DMS79 treated with DMSO at 0.1 percent for 48 hours (cell line): Measurements from ENCODE around the gene ADGRD1.
"Not testable (repeated sequence)": the region's sequence is repeated elsewhere in the genome, so short reads cannot be mapped to it uniquely, and the experiment has no call there.

Source experiments
- DNase-seq: peaks from one replicate; lab custom pipeline; 2025; lab: John Stamatoyannopoulos, UW

ADGRD1 gene

DNA sequence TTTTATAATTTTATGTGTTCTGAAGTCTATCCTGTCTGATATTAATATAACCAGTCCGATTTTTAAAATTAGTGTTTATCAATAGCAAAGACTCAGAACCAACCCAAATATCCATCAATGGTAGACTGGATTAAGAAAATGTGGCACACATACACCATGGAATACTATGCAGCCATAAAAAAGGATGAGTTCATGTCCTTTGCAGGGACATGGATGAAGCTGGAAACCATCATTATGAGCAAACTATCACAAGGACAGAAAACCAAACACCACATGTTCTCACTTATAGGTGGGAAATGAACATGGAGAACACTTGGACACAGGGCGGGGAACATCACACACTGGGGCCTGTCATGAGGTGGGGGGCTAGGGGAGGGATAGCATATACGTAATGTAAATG, 16.2 kb upstream of the ADGRD1 start:
- not testable (repeated sequence) for DNase-seq

DNA sequence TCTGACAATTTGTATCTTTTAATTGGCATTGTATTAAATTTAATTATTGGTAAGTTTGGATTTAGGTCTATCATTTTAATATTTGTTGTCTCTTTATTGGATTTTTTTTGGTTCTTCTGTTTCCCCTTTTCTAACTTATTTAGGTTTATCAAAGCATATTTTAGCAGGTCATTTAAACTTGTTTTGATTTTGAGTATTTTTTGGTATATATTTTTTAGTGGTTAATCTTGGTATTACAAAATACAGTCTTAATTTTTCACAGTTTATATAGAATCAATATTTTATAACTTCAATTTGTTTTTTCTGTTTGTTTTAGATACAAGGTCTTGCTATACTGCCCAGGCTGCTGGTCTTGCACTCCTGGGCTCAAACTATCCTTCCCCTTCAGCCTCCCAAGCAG, 15.5 kb upstream of the ADGRD1 start:
- DNase-seq: no peak

DNA sequence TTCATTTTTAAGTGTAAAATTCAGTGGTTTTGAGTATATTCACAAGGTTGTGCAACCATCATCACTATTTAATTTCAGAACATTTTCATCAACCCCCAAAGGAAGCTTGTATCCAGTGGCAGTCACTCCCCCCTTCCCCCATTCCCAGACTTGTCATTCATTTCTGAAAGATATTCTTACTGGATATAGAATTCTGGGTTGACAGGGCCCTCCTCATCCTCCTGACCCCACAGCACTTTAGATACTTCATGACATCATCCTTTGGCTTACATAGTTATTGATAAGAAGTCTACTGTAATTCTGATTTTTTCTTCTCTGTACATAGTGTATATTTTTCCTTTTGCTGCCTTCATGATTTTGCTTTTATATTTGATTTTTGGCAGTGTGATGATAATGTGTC, 8.8 kb upstream of the ADGRD1 start:
- DNase-seq: no peak

DNA sequence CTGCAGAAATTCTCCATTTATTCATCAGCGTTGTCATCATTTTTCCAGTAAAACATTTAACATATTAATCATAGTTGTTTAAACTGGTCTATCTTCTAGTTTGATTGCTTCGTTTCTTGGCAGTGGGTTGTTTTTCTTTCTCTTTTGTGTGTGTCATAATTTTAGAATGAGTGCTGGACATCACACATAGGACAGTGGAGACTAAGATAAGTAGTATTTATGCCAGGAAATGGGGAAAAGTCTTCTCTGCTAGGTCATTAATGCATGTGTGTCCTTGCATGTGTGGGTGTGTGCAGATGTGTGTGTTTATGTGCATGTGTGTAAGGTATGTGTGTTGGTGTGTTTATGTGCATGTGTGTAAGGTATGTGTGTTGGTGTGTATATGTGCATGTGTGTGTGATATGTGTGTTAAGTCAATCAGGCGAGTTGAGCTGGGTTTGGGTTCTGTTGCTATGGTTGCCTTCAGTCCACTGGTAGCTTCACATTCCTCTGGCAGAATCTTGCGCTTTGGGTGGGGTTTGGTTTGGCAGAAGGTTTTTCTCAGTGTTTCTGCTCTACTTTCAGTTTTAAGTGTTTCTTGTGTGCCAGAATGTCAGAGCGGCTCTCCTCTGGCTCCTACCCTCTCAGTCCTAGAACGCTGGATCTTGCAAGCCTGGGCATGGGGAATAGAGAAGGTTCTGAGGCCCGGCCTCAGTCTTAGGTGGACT, 7.8 kb upstream of the ADGRD1 start:
- no peak for DNase-seq

DNA sequence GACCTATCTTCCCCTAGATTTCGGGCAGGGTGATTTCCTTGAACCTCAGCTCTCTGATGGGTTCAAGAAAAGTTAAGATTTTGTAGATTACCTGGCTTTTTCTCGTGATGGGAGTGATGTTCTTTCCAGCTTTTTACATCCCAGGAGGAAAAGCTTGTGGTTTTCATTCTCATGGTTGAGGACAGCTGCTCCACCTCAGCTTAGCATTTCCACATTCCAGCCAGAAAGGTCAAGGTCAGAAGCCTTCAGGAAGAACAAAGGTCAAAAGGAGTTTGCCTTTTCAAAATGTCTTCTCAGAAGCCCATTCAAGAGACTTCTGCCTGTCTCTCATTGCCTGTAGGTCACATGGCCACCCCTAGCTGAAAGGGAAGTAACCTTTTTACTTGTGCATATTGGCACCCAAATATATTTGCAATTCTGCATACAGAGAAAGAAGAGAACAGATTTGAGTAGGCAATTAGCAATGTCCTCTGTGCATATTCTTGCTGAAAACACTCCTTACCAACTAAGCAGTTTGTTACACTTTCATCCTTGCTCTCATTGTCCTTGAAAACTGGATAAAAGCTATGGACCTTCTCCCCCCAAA, 6.6 kb upstream of the ADGRD1 start:
- DNase-seq: no peak

DNA sequence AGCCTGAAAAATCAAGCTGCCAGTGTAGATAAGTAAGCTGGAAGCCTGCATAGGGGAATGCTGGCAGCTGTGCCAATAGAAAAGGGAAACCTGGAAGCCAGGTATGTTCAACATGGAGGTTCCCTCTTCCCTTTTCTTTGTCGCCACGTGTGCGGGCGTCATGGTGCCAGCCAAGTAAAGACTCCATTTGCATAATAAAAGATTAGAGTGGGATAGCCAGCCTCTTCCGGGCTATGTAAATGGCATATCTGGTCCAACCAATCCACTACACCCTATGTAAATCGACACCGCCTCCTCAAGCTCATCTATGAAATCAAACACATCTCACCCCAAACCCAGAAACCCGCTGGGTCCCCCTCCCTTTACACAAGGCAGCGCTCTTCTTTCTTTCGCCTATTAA, 5.6 kb upstream of the ADGRD1 start:
- no peak for DNase-seq

DNA sequence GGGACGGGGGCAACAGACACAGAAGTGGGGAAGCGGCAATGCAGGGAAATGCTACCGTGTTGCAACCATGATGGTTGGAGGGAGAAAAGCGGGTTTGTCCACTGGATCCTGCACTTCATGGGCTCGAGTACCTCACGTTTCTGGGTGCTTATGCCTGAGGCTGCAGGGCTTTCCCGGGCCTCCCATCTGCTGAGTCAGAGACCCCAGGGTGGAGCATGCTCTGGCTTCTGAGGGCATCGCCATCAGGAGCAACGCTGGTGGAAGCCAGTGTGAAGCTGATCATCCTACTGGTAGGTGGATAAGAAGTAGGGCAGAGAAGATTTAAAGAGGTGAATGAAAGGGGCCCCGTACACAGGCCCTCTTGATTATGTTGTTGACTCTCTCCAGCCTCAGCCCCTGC, 5.0 kb upstream of the ADGRD1 start:
- no peak for DNase-seq

DNA sequence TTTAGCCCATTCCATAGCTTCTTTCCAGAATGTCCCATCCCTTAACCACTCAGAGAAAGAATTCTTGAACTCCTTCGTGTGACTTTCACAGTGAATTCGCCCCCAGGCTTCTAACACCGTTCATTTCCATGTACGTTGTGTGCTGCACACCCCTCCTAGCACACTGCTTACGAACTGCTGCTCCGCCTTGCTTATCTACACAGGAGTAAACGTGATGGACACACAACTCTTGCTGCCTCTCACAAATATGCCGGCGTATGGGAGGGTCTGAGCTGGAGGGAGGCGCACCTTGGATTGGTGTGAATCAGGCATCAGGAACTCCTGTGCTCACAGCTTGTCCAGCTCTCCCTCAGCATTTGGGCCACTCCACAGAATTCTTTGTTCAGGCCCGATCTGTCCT, 3.9 kb upstream of the ADGRD1 start:
- DNase-seq: no peak

DNA sequence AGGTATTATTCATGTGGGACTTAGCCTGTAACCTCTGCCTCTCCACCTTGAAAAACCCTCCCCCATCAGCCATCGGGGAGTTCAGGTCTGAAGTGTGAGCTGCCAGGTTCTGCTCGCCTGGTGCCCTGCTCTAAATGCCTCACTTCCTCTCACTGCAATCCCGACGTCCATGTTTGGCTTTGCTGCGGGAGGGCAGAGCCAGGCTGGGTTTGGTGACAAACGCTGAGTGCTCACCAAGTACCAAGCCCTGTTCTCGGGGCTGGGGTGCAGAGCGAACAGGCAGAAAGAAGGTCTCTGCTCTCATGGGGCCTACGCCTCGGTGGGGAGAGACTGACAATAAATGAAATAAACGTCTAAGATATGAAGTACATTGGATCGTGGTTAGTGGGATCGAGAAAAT, 2.1 kb upstream of the ADGRD1 start:
- no peak for DNase-seq

DNA sequence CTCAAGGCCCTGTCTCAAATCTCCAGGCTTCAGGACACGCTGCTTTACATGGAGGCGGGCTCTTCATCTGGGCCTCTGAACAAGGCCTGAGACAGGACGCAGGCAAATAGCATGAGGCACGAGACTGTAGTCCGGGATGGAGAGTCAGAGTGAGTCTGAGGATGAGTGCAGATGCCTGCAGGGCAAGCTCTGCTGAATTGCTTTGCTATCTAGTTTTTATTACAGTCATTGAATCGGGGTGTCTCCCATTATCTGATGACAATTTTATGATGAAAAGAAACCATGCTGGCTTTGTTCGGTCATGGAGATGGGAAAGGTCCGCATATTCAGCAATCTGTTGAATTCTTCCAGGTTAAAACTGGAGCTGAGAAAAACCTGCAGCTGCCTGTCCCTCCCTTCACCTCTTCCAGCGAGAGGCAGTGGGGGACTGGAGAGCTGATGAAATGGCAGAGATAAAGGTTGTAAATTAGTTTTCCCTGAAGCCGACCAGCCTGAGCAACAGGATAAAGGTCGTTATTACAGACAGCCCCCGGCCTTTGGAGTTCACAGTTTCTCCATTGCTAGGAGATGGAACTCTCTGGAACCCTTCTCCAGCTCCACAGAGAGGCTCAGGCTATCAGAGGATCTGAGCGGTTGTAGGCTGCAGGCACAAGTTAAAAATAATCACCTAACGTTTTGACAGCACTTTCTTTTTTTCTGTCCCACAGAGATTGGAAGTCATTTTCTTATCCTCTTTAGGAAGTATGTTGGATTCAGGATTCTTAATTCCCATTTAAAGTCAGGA, 1.3 kb upstream of the ADGRD1 start:
- DNase-seq: no peak

DNA sequence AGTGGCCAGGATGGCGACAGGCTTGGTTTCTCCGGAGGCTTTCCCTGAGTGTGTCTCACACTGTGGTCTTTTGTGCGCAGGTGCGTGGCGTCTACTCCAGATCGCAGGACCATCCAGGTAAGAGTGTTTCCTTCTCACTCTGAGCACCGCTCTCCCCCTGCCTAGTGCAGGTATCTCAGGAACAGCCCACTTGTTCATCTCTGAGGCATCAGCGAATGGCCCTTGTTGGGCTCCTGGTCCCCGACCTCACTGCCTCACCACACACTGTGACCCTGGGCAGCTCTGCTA, 781 bp downstream of the ADGRD1 start:
- no peak for DNase-seq

DNA sequence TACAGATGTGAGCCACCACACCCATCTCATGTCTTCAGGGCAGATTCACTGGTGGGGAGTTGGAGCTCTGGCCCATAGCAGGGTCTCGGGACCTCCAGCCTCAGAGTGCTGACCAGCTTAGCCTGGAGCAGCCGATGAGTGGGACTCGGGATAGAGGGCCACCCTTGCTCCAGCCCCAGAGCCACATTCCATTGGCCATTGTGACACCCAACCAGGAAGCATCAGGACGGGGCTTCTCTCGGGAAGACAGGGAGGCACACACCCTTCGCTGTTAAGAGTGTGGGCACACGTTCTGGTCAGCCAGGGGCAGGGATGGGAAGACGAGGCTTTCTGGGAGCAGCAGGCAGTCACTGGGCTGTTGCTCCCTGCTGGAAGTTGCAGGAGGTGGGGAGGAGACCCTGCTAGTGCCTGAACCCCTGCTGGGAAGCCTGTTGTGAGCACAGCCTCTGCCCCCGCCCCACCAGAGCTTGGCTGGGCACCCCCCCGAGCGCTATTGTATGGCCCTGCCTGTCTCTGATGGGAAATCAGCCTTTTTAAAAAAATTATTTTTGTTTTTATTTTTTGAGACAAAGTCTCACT, 1.6 kb downstream of the ADGRD1 start:
- DNase-seq: no peak

DNA sequence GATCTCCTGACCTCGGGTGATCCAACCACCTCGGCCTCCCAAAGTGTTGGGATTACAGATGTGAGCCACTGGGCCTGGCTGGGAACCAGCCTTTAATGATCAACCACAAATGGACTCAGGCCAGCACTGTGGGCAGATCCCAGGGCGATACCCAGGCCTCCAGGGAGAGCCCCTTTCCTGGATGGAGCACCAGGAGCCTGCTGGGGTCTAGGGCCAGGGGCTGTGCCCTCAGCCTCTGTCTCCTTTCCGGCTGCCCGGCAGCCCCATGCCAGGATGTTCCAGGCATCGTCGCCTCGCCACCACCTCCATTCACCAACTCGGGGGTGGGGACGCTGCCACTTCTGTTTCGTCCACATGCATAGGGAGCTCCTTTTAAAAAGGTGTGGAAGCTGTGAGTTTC, 2.3 kb downstream of the ADGRD1 start:
- DNase-seq: no peak

DNA sequence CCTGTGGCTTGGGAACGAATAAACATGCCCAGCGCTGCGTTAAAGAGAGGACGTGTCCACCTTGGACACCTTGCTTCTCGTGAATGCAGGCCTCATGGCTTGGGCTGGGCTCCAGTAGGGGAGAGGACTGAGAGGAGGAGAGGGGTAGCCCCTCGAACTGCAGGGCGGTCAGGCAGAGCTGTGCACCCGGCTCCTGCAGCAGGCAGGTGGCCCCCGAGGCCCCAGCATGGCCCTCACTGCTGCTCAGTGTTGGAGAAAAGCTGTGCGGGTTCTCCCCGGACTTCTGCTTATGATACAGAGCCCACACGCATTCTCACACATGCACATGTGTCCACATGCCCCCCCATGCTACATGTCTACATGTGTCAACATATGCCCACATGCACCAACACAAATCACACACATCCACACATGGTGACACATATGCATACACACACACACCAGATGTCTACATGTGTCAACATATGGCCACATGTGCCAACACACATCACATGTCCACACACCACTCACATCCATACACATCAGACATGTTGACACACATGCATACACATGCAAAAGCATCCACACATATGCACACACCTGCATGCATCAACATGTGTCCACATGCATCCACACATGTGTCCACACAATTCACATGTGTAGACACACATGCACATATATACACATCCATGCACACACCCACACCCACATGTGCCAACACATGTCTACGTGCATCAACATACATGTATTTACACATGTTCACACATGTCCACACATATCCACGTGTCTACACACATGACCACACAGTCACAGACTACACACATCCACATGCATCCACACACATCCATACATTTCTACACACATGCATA, 3.0 kb downstream of the ADGRD1 start:
- no peak for DNase-seq

DNA sequence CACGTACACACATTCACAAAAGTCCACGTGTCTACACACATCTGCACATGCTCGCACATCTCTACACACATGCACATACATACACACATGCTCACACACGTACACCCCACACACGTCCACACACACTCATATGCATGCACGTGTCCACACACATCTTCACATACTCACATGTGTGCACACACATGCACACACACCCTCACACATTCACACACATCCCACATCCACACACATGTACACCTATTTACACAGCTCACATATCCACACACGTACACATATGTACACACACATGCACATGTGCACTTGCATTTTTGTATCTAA, 3.6 kb downstream of the ADGRD1 start:
- DNase-seq: no peak

DNA sequence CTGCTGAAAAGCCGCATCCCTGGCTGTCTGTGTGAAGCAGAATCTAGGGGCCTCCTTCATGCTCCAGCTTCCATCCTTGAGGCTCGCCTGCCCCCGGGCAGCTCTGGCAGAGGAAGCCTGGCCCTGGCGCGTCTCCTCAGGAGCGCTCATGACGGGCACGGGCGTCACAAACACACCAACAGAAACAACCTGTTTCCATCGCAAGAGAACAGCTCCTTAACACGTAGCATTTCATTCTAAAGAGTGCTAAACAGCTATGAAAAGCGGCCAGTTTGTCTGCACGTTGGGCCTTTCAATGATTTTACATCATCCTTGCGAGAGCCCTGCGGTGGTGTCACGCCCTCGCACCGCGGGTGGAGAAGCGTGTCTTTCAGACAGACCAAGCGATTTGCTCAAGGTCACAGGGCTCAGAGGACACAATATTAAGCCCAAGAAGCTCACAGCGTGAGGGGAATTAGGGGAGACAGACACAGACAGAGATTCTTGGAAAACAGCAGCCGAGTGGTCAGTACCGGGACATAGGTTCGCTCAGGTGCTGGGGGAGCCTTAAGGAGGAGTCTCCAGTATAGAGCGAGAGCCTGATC, 4.9 kb downstream of the ADGRD1 start:
- no peak for DNase-seq

DNA sequence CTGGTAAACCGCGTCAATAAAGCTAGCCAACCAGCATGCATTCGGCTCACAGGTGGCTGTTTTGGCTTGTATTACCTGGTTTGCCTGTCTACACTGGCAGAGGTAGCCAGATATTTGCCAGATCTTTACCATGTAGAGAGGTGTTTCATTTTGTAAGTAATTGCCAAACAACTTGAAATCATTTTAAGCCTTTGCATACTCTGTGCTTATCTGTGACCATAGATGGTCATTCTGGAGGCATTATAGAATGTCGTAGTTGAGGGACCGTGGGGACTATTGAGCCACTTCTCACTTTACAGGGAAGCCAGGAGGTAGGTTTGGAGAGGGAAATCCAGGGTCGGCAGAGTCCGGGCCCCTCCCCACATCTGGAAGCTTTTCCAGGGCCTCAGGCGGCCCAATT, 5.9 kb downstream of the ADGRD1 start:
- no peak for DNase-seq

DNA sequence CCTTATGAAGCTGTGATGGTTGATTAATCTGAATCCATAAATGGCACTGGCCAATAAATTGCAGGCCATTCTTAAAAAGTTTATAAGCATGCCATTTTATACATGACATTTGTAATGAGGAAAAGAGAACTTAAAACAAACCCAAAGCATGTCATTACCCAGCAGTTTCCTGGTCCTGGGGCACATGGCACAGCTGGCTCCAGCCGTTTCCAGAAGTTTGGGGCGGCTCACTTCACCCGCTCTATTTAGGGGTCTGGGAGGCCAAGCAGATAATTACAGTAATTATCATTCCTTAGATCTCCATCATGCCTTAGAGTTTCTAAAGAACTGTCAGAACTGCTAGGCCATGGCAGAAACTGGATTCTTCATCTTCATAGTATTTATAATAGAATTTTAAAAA, 6.4 kb downstream of the ADGRD1 start:
- DNase-seq: no peak

DNA sequence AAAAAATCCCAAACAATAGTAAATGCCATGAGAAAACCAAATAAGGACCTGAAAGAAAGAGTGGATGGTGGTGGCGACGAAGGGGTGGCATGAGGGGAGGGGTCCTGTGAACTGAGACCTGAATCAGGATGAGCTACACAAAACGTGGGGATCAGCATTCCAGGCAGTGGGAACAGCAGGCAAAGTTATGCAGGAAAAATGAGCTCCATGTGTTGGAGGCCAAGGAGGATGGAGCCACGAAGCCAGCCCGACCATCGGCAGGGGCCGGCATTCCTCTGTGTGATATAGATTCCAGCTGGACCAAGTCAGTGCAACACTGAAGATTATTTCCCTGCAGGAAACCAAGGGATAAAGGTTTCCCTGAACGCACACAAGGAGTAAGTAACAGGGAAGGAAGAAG, 7.1 kb downstream of the ADGRD1 start:
- no peak for DNase-seq

DNA sequence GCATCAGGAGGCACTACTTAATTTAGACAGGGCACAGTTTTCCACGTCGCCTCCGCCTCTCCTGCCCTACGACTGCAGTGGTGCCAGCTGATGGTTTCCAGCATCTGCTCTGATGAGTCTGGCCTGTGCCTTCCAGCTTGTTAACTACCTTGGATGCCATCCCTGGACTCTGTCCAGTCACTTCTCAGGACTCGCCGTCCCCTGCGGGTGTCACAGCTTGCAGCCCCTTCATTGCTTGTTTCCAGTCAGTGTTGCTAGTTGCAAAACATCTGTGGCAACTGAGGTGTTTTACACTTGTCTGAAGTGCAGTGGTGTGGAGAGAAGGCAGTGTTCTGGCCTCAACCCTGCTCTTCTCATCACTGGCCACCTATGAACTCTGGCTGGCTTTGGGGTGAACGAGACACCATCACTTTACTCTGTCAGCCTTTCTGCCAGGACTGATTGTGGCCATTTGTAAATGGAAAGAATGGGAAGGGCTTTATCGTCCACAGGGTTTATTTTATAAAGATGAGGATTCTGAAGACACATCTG, 8.3 kb downstream of the ADGRD1 start:
- DNase-seq: no peak

DNA sequence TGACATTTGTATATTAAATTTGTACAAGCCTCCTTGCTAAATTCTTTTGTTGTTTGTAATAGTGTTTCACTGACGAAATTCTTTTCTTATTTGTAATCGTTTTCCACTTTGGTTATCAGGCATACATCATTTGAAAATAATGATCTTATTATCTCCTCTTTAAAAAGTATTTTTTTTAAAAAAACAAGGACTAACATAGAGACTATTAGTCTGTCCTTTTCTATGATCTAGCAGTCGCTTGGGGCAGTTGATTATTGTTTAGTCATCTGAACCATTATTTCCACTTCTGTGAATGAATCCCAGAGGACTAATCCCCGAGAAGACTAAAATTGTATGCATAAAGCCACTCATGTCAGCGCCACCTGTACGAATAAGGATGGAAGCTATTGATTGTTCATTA, 11.5 kb downstream of the ADGRD1 start:
- no peak for DNase-seq

DNA sequence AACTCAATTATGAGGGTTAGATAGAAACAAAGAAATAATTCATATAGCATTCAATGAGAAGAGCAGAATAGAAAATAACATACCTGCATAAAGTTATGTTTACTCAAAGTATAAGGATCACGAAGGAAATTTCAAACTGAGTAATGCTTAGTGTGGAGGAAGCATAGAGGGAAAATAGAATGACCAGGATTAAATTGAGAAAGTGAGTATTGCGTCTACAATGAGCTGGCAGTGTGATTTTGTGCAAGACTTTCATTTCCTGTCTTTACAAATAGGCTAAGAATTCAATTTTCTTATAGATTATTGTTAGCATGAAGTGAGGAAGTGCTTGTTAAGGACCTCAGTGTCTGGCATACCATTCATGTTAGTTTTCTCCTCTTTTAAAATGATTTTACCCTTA, 12.0 kb downstream of the ADGRD1 start:
- DNase-seq: no peak
